ENCODE results near the gene PTAFR.

Gene PTAFR

GRCh38 chr1:28111157-28111556, 65.3 kb downstream of the PTAFR start:
- DNase-seq (ENCODE audit: low read depth) = no peak
- no peak for TF ChIP-seq CTCF (IDR thresholded peaks at IDR 0.05; ENCODE audit: low read length, missing control alignments)
- no peak overlapping the region for H3K4me3 ChIP-seq (replicated peaks; ENCODE audit: low read depth, low read length)

GRCh38 chr1:28110555-28110954, 65.9 kb downstream of the PTAFR start:
- DNase-seq (ENCODE audit: low read depth) = peak; percentile 47
- no peak overlapping the region for H3K4me3 ChIP-seq (replicated peaks; ENCODE audit: low read depth, low read length)
- no peak for TF ChIP-seq CTCF (IDR thresholded peaks at IDR 0.05; ENCODE audit: low read length, missing control alignments)

- no peak overlapping the region for H3K4me3 ChIP-seq (replicated peaks; ENCODE audit: low read depth, low read length)
- DNase-seq (ENCODE audit: low read depth) = no peak
- no peak for TF ChIP-seq CTCF (IDR thresholded peaks at IDR 0.05; ENCODE audit: low read length, missing control alignments)
Measured at GRCh38 chr1:28109639-28110038, 66.9 kb downstream of the PTAFR start.

- no peak for DNase-seq (ENCODE audit: low read depth)
- TF ChIP-seq CTCF (IDR thresholded peaks at IDR 0.05; ENCODE audit: low read length, missing control alignments) = no peak
Measured at GRCh38 chr1:28108001-28108400, 68.5 kb downstream of the PTAFR start.

GRCh38 chr1:28104866-28105467, 71.5 kb downstream of the PTAFR start:
- TF ChIP-seq CTCF (IDR thresholded peaks at IDR 0.05; ENCODE audit: low read length, missing control alignments) = no peak
- peak; percentile 61 for DNase-seq (ENCODE audit: low read depth)
- H3K4me3 ChIP-seq (replicated peaks; ENCODE audit: low read depth, low read length) = peak overlapping the region; percentile 15

More at GRCh38 chr1:28108001-28108400, 68.5 kb downstream of the PTAFR start:
- no peak overlapping the region for H3K4me3 ChIP-seq (replicated peaks; ENCODE audit: low read depth, low read length)

- TF ChIP-seq CTCF (IDR thresholded peaks at IDR 0.05; ENCODE audit: low read length, missing control alignments) = no peak
- no peak for DNase-seq (ENCODE audit: low read depth)
- no peak overlapping the region for H3K4me3 ChIP-seq (replicated peaks; ENCODE audit: low read depth, low read length)
Measured at GRCh38 chr1:28102189-28102588, 74.3 kb downstream of the PTAFR start.

Data from fibroblast of pulmonary artery (primary cell).